KMS-11 (cell line): ENCODE results near the gene FHIT.

Experiments used
- H2AFZ ChIP-seq: fragments of 200-600 bp; sonication (generic); 2 replicates; pipeline ENCODE4 v1.6.1; 2016; ENCODE audit warnings: antibody characterized with exemption, mixed run types, low read depth
- H3K27ac ChIP-seq: fragments of 200-600 bp; sonication (generic); 2 replicates; pipeline ENCODE4 v1.6.1; 2016; ENCODE audit warnings: mild to moderate bottlenecking, mixed run types
- H3K27me3 ChIP-seq: fragments of 200-600 bp; sonication (generic); 2 replicates; pipeline ENCODE4 v1.6.1; 2017; ENCODE audit warnings: mild to moderate bottlenecking, low read depth, mixed run types, moderate library complexity; ENCODE audit not compliant: insufficient read depth
- H3K36me3 ChIP-seq: fragments of 200-600 bp; sonication (generic); 2 replicates; pipeline ENCODE4 v1.6.1; 2017; ENCODE audit warnings: mild to moderate bottlenecking, mixed run types; ENCODE audit not compliant: insufficient read depth
- H3K4me1 ChIP-seq: fragments of 200-600 bp; sonication (generic); 2 replicates; pipeline ENCODE4 v1.6.1; 2016; ENCODE audit warnings: mild to moderate bottlenecking, low read depth, mixed run types; ENCODE audit not compliant: poor library complexity, severe bottlenecking
- H3K4me2 ChIP-seq: fragments of 200-600 bp; sonication (generic); 2 replicates; pipeline ENCODE4 v1.7.0; 2016; ENCODE audit warnings: mild to moderate bottlenecking, mixed run types
- H3K4me3 ChIP-seq: fragments of 200-600 bp; sonication (generic); IDR thresholded peaks from 2 replicates; pipeline ENCODE4 v1.6.1; 2017; ENCODE audit warnings: low read depth, low read length, mixed read lengths; ENCODE audit not compliant: insufficient read depth
- H3K79me2 ChIP-seq: fragments of 200-600 bp; sonication (generic); 2 replicates; pipeline ENCODE4 v1.6.1; 2016; ENCODE audit warnings: low read depth, mixed run types; ENCODE audit not compliant: insufficient read depth
- H3K9ac ChIP-seq: fragments of 200-600 bp; sonication (generic); 2 replicates; pipeline ENCODE4 v1.6.1; 2016; ENCODE audit warnings: mild to moderate bottlenecking, mixed run types
- H4K20me1 ChIP-seq: fragments of 200-600 bp; sonication (generic); 2 replicates; pipeline ENCODE4 v1.6.1; 2016; ENCODE audit warnings: mild to moderate bottlenecking, mixed run types; ENCODE audit not compliant: insufficient read depth
- CTCF ChIP-seq: fragments of 200-600 bp; sonication (generic); conservative IDR thresholded peaks from 2 replicates; pipeline ENCODE4 v1.6.1; 2017; ENCODE audit warnings: low read depth, mild to moderate bottlenecking, antibody characterized with exemption, low read length, moderate library complexity, mixed read lengths

FHIT gene

GRCh38 chr3:60746695-60747416 lies 504.4 kb downstream of the FHIT start:
- Histone ChIP-seq H3K27ac (no peak overlapping the region), H3K4me3 (no peak overlapping the region), H3K27me3 (no peaks in the 10 kb centered on the region), H3K79me2 (no peaks in the 10 kb centered on the region), H4K20me1 (no peaks in the 10 kb centered on the region), H3K4me2 (no peak overlapping the region), H3K9ac (no peak overlapping the region), H3K4me1 (no peaks in the 10 kb centered on the region), H3K36me3 (no peaks in the 10 kb centered on the region), H2AFZ (no peak overlapping the region)
- no peak for TF ChIP-seq CTCF

GRCh38 chr3:60746043-60746638 lies 505.1 kb downstream of the FHIT start:
- Histone ChIP-seq H3K27ac (no peak overlapping the region), H3K4me1 (no peaks in the 10 kb centered on the region), H3K4me2 (no peak overlapping the region), H3K4me3 (no peak overlapping the region), H2AFZ (no peak overlapping the region), H3K36me3 (no peaks in the 10 kb centered on the region), H3K9ac (no peak overlapping the region), H3K79me2 (no peaks in the 10 kb centered on the region), H4K20me1 (no peaks in the 10 kb centered on the region), H3K27me3 (no peaks in the 10 kb centered on the region)
- TF ChIP-seq CTCF: no peak

DNA sequence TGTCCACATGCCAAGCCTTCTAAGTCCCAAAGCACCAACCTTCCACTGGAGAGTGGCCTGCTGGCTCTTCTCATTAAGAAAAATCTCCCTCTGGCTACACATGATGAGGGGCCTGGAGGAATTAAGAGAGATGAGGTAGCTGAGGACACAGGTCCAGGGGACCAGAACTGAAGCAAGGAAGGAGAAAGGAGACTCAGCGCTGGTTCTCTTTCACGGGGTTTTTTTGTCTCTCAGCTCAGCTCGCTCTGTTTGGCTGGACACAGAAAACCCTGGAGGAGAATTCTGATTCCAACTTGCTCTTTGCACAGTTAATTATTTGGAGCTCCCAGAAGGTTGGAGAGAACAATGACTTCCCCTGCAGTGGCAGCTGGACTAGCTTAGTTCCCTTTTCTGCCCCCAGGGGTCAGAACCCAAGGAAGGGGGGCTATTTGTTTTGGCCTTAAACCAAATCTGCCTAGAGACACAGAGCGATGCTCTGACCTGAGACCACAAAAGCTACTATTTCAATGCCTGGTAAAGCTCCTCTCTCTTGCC lies 507.6 kb downstream of the FHIT start:
- Histone ChIP-seq H3K79me2 (no peaks in the 10 kb centered on the region), H3K27ac (no peak overlapping the region), H3K27me3 (no peaks in the 10 kb centered on the region)

GRCh38 chr3:60742606-60743145 lies 508.6 kb downstream of the FHIT start:
- Histone ChIP-seq H3K27me3 (no peaks in the 10 kb centered on the region), H2AFZ (no peak overlapping the region), H3K36me3 (no peaks in the 10 kb centered on the region), H4K20me1 (no peaks in the 10 kb centered on the region), H3K4me2 (no peak overlapping the region), H3K27ac (no peak overlapping the region), H3K4me1 (no peaks in the 10 kb centered on the region), H3K79me2 (no peaks in the 10 kb centered on the region), H3K9ac (no peak overlapping the region), H3K4me3 (no peak overlapping the region)
- TF ChIP-seq CTCF: no peak

More for the DNA sequence above, 507.6 kb downstream of the FHIT start:
- Histone ChIP-seq H2AFZ (no peak overlapping the region), H4K20me1 (no peaks in the 10 kb centered on the region), H3K4me2 (no peak overlapping the region), H3K4me3 (no peak overlapping the region), H3K9ac (no peak overlapping the region), H3K4me1 (no peaks in the 10 kb centered on the region), H3K36me3 (no peaks in the 10 kb centered on the region)
- no peak for TF ChIP-seq CTCF
